HCT116 (cell line): ENCODE measurements around the gene ABCC8.

Experiments used
- CEBPB ChIP-seq: IDR thresholded peaks from 2 replicates; pipeline ENCODE4 v1.6.1; 2012; ENCODE audit warnings: low read depth
- EZH2 ChIP-seq: fragments of 200-600 bp; sonication (generic); IDR thresholded peaks from 2 replicates; pipeline ENCODE4 v1.6.1; 2017; ENCODE audit warnings: antibody characterized with exemption, mixed run types
- EZH2phosphoT487 ChIP-seq: fragments of 200-600 bp; IDR thresholded peaks from 2 replicates; pipeline ENCODE4 v1.6.1; 2018; ENCODE audit warnings: antibody characterized with exemption, borderline replicate concordance
- JUND ChIP-seq: IDR thresholded peaks from 2 replicates; pipeline ENCODE4 v1.6.1; 2012
- POLR2A ChIP-seq: IDR thresholded peaks from 2 replicates; pipeline ENCODE4 v1.7.0; 2011; ENCODE audit warnings: borderline replicate concordance; ENCODE audit not compliant: insufficient read depth, insufficient read length; ENCODE audit errors: extremely low read depth
- RAD21 ChIP-seq: IDR thresholded peaks from 2 replicates; pipeline ENCODE4 v1.6.1; 2012; ENCODE audit warnings: low read depth, mild to moderate bottlenecking
- SIN3A ChIP-seq: IDR thresholded peaks from 2 replicates; pipeline ENCODE4 v1.6.1; 2012; ENCODE audit warnings: low read depth
- TCF7L2 ChIP-seq: IDR thresholded peaks from 2 replicates; pipeline ENCODE4 v1.7.0; 2011; ENCODE audit warnings: borderline replicate concordance, inconsistent platforms; ENCODE audit not compliant: insufficient read depth, insufficient read length; ENCODE audit errors: extremely low read depth
- TF ChIP-seq, protein P1 (sequence below), 3 experiments: fragments of 200-600 bp in 1 of 3; sonication (generic) in 1 of 3; IDR thresholded peaks in 2 of 3; conservative IDR thresholded peaks in 1 of 3; 2 replicates each; pipeline ENCODE4 v1.5.1; 2012 to 2017; ENCODE audit warnings: low read depth in 2 of 3, low read length in 2 of 3, antibody characterized with exemption in 1 of 3, borderline replicate concordance in 1 of 3, control low read depth in 1 of 3, mild to moderate bottlenecking in 1 of 3, mixed read lengths in 1 of 3, mixed run types in 1 of 3, moderate library complexity in 1 of 3; ENCODE audit not compliant: insufficient read depth in 1 of 3
- TF ChIP-seq, protein P2 (sequence below): IDR thresholded peaks from 2 replicates; pipeline ENCODE4 v1.6.1; 2012
- TF ChIP-seq, protein P3 (sequence below): IDR thresholded peaks from 2 replicates; pipeline ENCODE4 v1.6.1; 2012

DNA sequence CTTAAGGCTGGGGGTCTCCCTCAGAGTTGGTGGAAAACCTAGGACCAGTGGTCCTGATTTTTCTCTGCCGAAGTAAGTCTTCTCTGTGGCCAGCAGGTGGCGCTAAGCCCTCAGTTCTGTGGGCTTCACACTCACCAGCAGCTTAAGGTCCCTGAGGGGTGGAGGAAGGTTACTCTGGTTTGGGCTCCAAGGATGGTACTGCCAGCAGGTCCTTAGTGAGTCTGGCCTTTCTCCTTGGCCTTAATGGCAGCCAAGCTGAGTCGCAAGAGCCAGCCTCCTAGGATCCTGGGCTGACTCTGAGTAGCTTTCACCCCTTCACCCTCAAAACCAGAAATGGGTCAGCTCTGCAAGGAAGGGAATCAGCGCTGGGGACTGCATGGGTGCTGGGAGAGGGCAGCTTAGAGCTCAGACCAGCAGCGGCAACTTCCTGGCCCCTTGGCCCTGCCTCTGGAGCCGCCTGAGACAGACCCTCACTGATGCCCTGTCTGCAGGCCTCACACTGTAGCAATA is 92.6 kb downstream of the ABCC8 start:
- TF ChIP-seq, protein P1, sequence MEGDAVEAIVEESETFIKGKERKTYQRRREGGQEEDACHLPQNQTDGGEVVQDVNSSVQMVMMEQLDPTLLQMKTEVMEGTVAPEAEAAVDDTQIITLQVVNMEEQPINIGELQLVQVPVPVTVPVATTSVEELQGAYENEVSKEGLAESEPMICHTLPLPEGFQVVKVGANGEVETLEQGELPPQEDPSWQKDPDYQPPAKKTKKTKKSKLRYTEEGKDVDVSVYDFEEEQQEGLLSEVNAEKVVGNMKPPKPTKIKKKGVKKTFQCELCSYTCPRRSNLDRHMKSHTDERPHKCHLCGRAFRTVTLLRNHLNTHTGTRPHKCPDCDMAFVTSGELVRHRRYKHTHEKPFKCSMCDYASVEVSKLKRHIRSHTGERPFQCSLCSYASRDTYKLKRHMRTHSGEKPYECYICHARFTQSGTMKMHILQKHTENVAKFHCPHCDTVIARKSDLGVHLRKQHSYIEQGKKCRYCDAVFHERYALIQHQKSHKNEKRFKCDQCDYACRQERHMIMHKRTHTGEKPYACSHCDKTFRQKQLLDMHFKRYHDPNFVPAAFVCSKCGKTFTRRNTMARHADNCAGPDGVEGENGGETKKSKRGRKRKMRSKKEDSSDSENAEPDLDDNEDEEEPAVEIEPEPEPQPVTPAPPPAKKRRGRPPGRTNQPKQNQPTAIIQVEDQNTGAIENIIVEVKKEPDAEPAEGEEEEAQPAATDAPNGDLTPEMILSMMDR (IDR thresholded peaks at IDR 0.05 in 2 of 3, conservative IDR thresholded peaks at IDR 0.05 in 1 of 3; ENCODE audit: borderline replicate concordance in 1 of 3, insufficient read depth in 1 of 3, low read depth in 2 of 3, low read length in 2 of 3), result peak; percentile 87 to 94 (median 94)
- TF ChIP-seq POLR2A, result no peak
- TF ChIP-seq, protein P2, sequence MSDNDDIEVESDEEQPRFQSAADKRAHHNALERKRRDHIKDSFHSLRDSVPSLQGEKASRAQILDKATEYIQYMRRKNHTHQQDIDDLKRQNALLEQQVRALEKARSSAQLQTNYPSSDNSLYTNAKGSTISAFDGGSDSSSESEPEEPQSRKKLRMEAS, result no peak
- TF ChIP-seq EZH2, result no peak
- no peak for TF ChIP-seq SIN3A
- no peak for TF ChIP-seq TCF7L2
- peak; percentile 93 for TF ChIP-seq RAD21
- TF ChIP-seq CEBPB, result no peak
- no peak for TF ChIP-seq JUND
- TF ChIP-seq EZH2phosphoT487, result no peak
- TF ChIP-seq, protein P3, sequence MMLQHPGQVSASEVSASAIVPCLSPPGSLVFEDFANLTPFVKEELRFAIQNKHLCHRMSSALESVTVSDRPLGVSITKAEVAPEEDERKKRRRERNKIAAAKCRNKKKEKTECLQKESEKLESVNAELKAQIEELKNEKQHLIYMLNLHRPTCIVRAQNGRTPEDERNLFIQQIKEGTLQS, result no peak
